Mucosa of descending colon (tissue), 3 donors: ENCODE data around the gene FOXL2NB. TPM values are rescaled to one million over a fixed set of nuclear protein-coding genes. Genes with fewer than 3 reads are reported as not detected.

Source experiments
- ATAC-seq: fragments of 200-7000 bp; cut with Tn5 transposase; one replicate; pipeline ENCODE4 v1.9.1; 2020; ENCODE audit warnings: mild to moderate bottlenecking, moderate library complexity
- DNase-seq, 3 donors: peaks; one replicate each; pipeline ENCODE4 v3.0.0-alpha.2; 2020
- H3K36me3 ChIP-seq: fragments of 200-600 bp; one replicate; pipeline ENCODE4 v1.8.0; 2021; ENCODE audit warnings: low read depth, mild to moderate bottlenecking
- H3K4me1 ChIP-seq: fragments of 200-600 bp; one replicate; pipeline ENCODE4 v1.8.0; 2021; ENCODE audit warnings: low read depth, mild to moderate bottlenecking
- H3K4me3 ChIP-seq: fragments of 200-600 bp; one replicate; pipeline ENCODE4 v1.8.0; 2021; ENCODE audit warnings: mild to moderate bottlenecking
- H3K9me3 ChIP-seq: fragments of 200-600 bp; one replicate; pipeline ENCODE4 v1.8.0; 2021; ENCODE audit warnings: mild to moderate bottlenecking
- intact Hi-C, 2 donors: fragments of 100-400 bp; cut with DNase I in 1 of 2; cut with micrococcal nuclease in 1 of 2; formaldehyde crosslinking; loops; one replicate each; pipeline versions ENCODE4 v1.11.0 to v1.11.1; 2022; cut with DNase I, micrococcal nuclease
- long read RNA-seq, 2 donors: library from polyadenylated mRNA; unstranded; transcript quantifications; one replicate each; pipeline ENCODE4 v2.0.0, GENCODE V29; 2019 to 2021
- total RNA-seq, 3 donors: library from RNA; stranded (reverse); fragmentation: NEBNext Ultra II Directional in 2 of 3; extraction: Animal tissue kit (Norgen Biotek cat#: 25700) in 2 of 3; gene quantifications; one replicate each; pipeline versions ENCODE4 v1.2.1 to v1.2.4, GENCODE V29; 2021 to 2023
- TF ChIP-seq, protein P1 (sequence below): fragments of 200-600 bp; IDR thresholded peaks from one replicate; pipeline ENCODE4 v1.8.0; 2022; ENCODE audit warnings: antibody characterized with exemption, mild to moderate bottlenecking
- donor health status: DM: no; HTN: no; CAD: no; lungs with moderate emphysema.
- donor health status: DM: no; HTN: no; CAD: no.
- donor health status: DM: no; HTN: yes; CAD: no.

FOXL2NB gene
- under 1 TPM in 1 of 3 donors, not detected in 2; 0.17 TPM for total RNA-seq
- long read RNA-seq, donor 1 = 0 reads
- long read RNA-seq, donor 2 = 0 reads

DNA sequence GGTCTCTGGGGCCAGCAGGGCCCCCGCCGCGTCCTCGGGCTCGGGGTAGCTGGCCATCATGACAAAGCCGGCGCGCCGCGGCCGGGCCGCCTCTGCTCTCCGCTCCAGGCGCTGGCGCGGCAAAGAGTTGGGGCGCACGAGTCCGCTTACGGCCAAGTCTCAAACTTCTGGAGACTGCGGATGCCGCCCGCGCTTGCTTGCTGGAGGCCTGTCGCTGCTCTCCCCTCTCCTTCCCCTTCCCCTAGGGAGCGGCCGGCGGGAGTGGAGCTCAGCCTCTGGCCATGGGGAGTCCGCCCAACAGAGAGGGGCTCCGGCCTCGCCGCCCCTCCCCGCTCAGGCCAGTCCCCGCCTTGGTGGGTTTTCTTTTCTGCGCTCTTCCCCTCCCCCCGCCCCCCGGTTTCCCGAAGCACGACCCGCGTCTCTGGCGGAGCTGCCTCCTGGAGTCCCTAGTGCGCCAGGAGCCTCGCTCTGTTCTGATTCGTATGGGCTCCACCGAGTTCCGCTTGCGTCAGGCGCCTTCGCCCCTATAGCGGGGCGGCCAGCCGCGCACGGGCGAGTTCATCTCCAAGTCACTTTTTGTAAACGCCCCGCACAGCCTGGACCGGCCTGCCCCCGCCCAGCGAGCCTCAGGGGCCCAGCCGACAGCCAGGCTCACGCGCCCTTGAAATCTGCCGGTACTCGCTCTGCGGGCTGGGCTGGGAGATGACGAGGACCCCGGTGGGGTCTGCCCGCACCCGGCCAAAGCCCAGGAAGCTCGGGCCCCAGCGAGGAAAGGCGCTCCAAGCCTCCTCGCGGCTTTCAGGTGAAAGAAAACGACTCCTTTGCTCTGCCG is at the start of gene FOXL2NB, which contains the start of gene FOXL2:
TSS of gene FOXL2NB (plus strand) at position 555 of the 832 bp plus-strand sequence. CDS start at position 703, 148 bp downstream.
TSS of gene FOXL2 (minus strand) at position 475 of the 832 bp plus-strand sequence. CDS start at position 60, 415 bp downstream.
- ATAC-seq (peak; percentile 33), DNase-seq (no peak)
- TF ChIP-seq, protein P1, sequence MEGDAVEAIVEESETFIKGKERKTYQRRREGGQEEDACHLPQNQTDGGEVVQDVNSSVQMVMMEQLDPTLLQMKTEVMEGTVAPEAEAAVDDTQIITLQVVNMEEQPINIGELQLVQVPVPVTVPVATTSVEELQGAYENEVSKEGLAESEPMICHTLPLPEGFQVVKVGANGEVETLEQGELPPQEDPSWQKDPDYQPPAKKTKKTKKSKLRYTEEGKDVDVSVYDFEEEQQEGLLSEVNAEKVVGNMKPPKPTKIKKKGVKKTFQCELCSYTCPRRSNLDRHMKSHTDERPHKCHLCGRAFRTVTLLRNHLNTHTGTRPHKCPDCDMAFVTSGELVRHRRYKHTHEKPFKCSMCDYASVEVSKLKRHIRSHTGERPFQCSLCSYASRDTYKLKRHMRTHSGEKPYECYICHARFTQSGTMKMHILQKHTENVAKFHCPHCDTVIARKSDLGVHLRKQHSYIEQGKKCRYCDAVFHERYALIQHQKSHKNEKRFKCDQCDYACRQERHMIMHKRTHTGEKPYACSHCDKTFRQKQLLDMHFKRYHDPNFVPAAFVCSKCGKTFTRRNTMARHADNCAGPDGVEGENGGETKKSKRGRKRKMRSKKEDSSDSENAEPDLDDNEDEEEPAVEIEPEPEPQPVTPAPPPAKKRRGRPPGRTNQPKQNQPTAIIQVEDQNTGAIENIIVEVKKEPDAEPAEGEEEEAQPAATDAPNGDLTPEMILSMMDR = no peak
- Histone ChIP-seq H3K4me3 (no peak within 1 kb of the TSS), H3K36me3 (no peaks in the 10 kb centered on the region), H3K4me1 (peaks cover 34% of the 10 kb centered on the region), H3K9me3 (no peaks in the 10 kb centered on the region)
- intact Hi-C loops = loop anchor here in 1 of 2 donors (10.0 kb wide), 1 partner anchor 378 kb away; no protein-coding TSS in a partner anchor

DNA sequence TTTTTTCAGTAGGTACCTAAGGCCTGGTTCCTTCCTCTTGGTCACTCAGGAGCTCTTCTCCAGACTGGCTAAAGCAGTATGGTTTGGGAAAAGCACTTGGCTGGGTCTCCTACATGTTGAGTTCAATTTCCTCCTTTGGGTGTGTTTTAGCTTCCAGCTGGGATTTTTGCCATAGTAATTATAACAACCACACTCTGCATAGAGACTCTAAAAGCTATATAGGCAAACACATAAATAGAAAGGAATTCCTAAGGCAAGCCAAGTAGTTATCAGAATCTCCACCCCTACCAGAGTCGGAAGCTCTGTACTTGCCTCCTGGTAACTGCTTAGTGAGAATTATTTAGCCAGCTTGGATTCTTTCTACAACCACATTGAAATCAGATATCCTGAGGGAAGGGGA is 48.7 kb upstream of the FOXL2NB start:
- Histone ChIP-seq H3K4me3 (no peak overlapping the region), H3K36me3 (no peaks in the 10 kb centered on the region), H3K9me3 (no peaks in the 10 kb centered on the region), H3K4me1 (peaks cover 17% of the 10 kb centered on the region)
- ATAC-seq (peak; percentile 93), DNase-seq (peak in 1 of 3 donors; percentile 29)
- TF ChIP-seq, protein P1 = no peak
- intact Hi-C loops = no loop called here

GRCh38 chr3:138898708-138899107 is 48.3 kb upstream of the FOXL2NB start:
- DNase-seq (no peak), ATAC-seq (peak; percentile 54)
- Histone ChIP-seq H3K4me1 (peaks cover 17% of the 10 kb centered on the region), H3K9me3 (no peaks in the 10 kb centered on the region), H3K36me3 (no peaks in the 10 kb centered on the region), H3K4me3 (no peak overlapping the region)
- TF ChIP-seq, protein P1 = no peak
- intact Hi-C loops = no loop called here

DNA sequence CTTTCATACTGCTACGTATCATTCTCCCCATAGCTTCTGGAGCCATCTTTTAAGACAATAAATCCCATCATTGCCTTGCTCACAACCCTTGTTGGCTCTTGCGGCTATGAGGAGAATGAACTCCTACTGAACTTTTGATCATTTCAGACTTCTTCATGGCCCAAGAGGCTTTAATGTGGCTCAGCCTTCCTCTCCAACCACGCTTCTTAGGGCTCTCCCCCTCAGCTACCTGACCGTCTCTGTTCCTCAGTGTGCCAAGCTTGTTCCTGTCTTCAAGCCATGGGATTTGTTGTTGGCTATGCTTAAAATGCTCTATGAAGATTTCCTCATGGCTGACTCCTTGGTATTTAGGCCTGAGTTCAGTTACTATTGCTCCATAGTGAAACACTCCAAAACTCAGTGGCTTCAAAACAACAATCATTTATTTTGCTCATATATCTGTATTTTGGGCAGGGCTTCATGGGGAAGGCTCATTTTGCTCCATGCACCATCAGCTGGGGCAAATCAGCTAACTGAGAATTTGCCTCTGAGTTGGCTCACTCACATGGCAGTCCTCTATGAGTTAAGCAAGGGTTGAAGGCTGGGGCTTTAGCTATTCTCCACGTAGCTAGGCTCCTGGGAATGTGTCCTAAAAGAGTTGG is 47.5 kb upstream of the FOXL2NB start:
- no peak for ATAC-seq

GRCh38 chr3:138901567-138901966 is 45.5 kb upstream of the FOXL2NB start:
- no peak for ATAC-seq
- intact Hi-C loops = no loop called here

More for the DNA sequence above, 47.5 kb upstream of the FOXL2NB start:
- intact Hi-C loops = no loop called here
- H3K4me1 ChIP-seq = peaks cover 17% of the 10 kb centered on the region
- H3K36me3 ChIP-seq = no peaks in the 10 kb centered on the region
- no peak for DNase-seq
- no peaks in the 10 kb centered on the region for H3K9me3 ChIP-seq
- no peak overlapping the region for H3K4me3 ChIP-seq
- TF ChIP-seq, protein P1 = no peak

More at GRCh38 chr3:138901567-138901966, 45.5 kb upstream of the FOXL2NB start:
- Histone ChIP-seq H3K4me3 (no peak overlapping the region), H3K4me1 (peaks cover 17% of the 10 kb centered on the region), H3K36me3 (no peaks in the 10 kb centered on the region), H3K9me3 (no peaks in the 10 kb centered on the region)
- DNase-seq = no peak
- TF ChIP-seq, protein P1 = no peak
